Measurements from ENCODE around the gene VWA5B1.

GRCh38 chr1:20242890-20243479, 47.7 kb upstream of the VWA5B1 start:
- TF ChIP-seq CTCF (IDR thresholded peaks at IDR 0.05) (no peak), EP300 (IDR thresholded peaks at IDR 0.05) (no peak)

All from tibial nerve (tissue), 4 donors.